NK-92 (cell line): ENCODE results near the gene TBC1D22A.

Experiments used
- DNase-seq: peaks from one replicate; lab custom pipeline; 2025; ENCODE audit not compliant: unreplicated experiment; lab: John Stamatoyannopoulos, UW

TBC1D22A gene

DNA sequence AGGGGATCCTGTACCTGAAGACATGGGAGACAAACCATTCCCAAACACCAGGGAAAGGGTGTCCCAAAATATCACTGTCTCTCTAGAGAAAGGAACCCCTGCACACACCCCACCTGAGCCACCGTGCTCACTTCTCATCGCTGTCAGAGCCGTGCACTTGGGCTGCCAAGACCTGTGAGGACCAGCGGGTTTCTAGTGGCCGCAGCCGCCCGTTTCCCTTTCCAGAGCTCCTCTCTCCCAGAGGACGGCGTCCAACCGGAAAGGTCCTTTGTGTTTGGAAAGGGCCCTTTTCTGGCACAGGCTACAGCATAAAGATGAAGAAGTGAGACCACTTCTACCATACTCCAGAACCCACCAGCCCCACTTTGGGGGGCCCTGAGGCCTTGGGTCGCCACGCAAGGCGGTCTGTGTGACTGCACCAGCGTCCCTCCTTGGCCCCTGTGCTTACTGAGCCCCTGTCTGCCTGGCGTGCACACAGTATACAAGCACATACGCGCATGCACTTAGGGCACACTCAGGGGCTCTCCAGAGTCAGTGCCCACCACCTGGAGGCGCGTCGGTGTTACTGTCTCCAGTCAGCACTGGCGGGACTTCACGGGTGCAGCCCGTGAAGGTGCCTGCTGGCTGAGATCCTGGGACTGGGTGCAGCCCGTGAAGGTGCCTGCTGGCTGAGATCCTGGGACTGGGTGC lies 381.8 kb downstream of the TBC1D22A start:
- DNase-seq = no peak

GRCh38 chr22:47144791-47145425 lies 382.5 kb downstream of the TBC1D22A start:
- DNase-seq = no peak

DNA sequence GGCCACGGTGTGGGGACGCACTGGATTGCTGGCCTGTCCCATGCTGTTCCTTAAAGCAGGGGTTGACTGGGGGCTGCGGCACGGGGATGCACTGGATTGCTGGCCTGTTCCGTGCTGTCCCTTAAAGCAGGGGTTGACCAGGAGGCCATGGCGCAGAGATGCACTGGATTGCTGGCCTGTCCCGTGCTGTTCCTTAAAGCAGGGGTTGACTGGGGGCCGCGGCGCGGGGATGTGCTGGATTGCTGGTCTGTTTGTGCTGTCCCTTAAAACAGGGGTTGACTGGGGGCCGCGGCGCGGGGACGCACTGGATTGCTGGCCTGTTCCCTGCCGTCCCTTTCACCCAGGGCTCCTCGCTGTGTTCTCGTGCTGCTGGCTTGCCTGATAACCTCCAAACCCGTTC lies 383.4 kb downstream of the TBC1D22A start:
- no peak for DNase-seq

- DNase-seq = no peak
Measured at GRCh38 chr22:47146391-47146790, 383.9 kb downstream of the TBC1D22A start.

DNA sequence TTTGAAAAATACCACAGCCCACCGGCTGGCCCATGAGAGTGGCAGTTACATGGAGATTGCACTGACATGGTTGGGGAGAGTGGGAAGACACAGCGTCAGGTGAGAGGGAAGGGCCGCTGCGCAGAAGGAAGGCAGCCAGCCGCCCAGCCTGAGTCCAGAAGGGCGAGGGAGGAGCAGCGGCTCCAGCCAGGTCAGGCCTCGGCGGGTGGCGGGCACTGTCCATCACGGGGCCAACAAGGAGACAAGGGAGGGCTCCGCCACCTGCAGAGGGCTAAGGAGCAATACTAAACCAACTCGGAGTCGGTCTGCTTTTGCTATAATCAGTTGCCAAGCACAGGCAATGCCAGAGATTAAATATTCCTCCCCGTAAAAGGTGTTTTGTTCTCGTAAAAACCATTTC lies 384.5 kb downstream of the TBC1D22A start:
- DNase-seq = no peak

DNA sequence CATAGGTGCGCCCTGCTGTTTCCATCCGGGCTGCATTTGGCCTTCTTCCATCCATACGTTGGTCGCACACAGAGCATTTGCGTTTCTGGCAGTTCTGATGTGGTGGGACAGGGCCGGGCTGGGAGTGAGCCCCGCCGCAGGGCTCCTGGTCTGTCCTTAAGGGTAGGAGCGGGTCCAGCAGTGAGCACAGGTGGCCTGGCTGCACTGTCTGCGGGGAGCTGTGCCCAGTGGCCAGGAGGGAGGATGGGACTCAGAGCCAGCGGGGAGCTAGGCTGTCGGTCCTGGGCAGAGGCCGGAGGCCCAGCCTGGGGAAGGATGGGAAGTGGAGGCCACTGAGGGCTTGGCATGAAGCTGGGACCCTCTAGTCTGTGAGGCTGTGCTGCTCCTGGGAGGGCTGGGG lies 385.1 kb downstream of the TBC1D22A start:
- no peak for DNase-seq

- DNase-seq = no peak
Measured at GRCh38 chr22:47148510-47148909, 386.1 kb downstream of the TBC1D22A start.

DNA sequence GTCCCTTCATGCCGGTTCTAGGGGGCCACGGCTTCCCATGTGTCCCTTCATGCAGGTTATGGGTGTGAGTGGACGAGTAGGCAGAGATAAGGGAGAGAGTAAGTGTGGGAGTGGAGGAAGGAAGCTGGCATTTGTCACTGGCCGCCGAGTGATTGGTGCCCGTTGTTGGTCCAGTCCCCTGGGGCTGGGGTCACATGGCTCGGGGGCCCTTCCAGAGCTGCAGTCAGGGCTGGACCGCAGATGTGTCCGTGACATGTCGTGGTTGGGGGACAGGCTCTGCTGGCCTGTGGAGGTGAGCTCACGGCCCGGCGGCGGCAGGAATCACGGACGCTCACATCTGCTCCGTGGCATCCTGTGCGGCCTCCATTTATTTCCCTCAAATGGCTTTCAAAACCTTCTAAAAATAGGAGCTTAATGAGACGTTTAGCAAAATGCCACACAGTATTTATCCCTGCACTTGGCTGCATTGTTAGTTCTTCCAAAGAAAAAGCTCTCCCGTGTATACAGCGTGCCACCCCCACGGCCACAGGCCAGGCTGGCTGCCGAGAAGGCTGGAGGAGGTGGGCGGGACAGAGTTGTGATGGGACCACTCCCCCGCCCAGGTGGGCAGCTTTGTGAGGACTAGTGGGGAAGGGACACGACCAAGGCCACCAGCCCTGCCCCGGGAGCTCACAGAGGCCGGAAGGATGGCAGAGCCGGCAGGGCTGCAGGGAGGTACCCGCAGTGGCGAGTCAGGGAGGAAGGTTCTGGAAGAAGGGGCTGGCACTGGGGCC lies 386.7 kb downstream of the TBC1D22A start:
- no peak for DNase-seq

GRCh38 chr22:47149976-47150375 lies 387.5 kb downstream of the TBC1D22A start:
- no peak for DNase-seq

DNA sequence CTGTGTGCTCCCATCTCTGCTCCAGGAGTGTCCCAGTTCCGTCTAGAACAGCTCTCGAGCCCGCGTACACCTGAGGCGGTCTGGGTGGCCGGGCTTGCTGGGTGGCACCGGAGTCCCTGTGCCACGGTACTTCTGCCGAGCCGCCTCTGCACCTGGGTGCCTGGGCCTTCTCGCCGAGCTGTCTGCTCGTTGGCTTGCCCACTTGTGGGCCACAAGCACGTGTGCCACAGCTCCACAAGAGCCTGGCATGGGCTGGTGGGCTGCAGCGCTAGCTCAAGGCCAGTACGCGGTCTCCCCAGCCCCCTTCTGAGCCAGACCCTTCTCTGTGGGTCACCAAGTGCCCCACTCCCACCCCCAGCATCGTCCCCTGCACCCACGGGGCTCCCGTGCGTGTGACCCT lies 388.0 kb downstream of the TBC1D22A start:
- no peak for DNase-seq

- no peak for DNase-seq
Measured at GRCh38 chr22:47151064-47151463, 388.6 kb downstream of the TBC1D22A start.

DNA sequence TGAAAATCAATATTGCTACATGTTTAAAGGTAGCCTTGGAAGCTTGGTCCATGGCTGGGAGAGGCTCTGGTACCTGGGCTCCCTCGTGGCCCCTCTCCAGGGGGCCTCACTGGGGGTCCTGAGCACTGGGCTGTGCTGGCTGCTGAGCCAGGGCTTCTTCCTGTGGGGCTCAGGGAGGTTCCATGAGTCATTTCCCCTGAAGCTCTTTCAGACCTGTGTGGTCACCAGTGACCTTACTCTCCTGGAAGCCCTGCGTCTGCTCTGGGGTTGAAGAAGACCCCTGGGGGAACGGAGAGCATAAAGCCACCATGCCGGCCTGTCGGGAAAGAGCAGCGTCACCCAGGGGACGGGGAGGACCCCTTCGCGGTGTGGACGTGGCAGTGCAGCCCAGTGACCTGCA lies 389.0 kb downstream of the TBC1D22A start:
- DNase-seq = no peak

DNA sequence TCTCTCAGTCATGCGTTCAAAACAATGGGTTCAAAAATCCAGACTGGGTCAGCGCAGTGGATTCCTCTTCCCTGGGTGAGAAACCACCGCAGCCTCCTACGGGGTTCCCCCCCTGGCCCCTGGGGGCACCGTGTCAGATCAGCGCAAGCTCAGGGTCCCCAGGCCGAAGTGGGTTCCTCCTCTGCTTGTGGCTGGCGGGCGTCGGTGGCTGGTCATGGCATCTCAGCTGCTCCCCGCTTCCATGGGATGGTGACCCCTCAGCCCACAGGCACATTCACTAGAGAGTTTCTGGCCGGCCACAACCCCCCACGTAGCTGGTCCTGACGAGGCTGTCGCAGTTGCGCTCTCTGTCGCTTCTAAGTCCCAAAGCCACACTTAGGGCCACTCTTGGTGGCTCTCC lies 389.8 kb downstream of the TBC1D22A start:
- no peak for DNase-seq

DNA sequence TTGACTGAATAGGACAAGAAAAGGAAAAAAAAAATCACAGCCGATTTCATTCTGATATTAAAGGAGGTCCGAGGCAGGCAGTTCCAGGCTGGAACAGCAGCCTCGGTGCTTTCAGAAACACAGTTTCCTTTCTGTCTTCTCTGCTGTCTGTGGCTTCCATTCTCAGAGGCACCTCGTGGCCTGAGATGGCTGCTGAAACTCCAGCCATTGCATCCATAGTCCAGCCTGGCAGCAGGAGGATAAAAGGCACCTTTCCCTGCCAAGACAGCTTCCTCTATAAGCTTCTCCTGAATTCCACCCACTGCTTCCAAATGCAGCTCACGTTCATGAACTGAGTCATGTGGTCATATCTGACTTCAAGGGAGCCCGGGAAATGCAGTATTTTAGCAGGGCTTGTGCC lies 390.5 kb downstream of the TBC1D22A start:
- no peak for DNase-seq

- no peak for DNase-seq
Measured at GRCh38 chr22:47153854-47154525, 391.5 kb downstream of the TBC1D22A start.

DNA sequence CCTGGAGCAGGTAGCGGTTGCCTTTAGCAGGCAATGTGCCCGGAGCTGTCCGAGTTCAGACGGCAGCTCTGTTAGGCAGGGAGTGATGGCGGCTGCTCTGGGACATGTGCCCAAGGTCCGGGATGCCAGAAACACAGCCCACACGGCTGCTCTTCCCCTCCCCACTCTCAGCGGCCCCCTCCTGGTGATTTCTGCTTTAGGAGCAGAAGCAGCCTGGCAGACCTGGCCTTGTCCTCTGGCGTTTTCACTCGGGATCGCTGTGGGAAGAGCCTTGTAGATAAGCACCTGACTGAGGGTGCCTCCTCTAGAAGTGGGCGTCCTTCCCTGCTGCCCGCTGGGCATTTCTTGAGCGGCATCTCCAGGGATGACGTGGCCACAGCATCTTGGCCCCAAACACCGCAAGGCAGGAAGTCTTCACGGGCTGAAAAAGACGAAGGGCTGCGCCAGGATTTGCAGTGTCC lies 392.2 kb downstream of the TBC1D22A start:
- no peak for DNase-seq

GRCh38 chr22:47155131-47155885 lies 392.9 kb downstream of the TBC1D22A start:
- no peak for DNase-seq

DNA sequence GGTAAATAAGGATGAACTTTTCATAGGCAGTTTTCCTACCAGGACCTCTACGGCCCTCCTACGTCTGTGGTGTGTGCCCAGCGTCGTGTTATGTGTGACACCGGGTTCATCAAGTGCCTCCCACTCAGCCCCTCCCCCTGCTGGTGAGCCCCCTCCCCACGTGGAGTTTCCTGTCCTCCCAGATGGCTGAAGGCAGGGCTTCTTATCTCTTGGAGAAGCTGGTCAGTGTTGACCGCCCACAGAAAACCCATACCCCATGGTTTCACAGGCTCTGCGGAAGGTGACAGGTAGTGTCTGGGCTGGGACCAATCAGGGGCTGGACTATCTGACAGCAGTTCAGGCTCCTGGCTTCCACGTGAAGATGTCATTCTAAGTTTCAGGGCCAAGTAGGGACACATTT lies 393.5 kb downstream of the TBC1D22A start:
- DNase-seq = no peak

DNA sequence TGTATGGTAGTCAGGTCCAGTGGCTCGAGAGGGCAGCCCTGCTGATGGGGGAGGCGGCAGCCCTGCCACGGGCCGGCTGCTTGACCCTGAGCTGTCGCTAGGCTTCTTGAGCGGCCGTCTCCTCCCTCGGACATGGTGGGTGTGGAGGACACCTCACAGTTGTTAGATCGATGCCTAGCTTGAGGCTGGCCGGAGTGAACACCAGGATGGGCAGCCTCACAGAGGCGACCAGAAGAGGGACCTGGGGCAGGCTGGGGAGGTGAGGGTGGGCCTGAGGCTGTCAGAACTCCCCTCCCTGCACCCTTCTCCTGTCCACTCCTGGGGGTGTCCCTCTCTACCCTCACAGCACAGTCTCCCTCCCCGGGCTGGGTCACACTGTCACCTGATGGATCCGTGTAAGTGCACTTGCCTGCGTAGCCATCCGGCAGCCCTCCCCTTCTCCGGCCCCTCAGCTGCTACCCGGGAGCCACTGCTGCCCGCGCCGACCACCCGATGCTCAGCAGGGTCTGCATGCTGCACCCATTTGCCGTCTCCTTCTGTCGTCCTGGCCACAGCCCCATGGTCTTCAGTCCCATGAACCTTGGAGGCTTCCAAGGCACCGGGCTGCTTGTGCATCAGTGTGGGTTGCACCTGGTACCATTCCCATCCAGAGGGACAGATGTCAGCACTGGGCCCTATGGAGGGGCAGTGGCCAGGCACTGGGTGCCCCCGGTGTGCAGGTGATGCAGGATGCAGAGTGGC lies 394.1 kb downstream of the TBC1D22A start:
- no peak for DNase-seq

GRCh38 chr22:47157093-47157420 lies 394.6 kb downstream of the TBC1D22A start:
- no peak for DNase-seq
